ENCODE results near the gene WDR20. TPM values are rescaled to one million over a fixed set of nuclear protein-coding genes. Genes with fewer than 3 reads are reported as not detected.

Gene WDR20
- total RNA-seq, 2 donors from 2014 or later, result 45.1 to 50.7 TPM

- Mint-ChIP-seq H3K27ac (peak overlapping the region; percentile 29), H3K4me1 (no peaks in the 10 kb centered on the region)
- no peaks in the 10 kb centered on the region for H3K9me3 ChIP-seq (ENCODE audit: control insufficient read depth, low read length, poor library complexity, severe bottlenecking)
These were observed 85.7 kb downstream of the WDR20 start for GRCh38 chr14:102225386-102225785.

GRCh38 chr14:102225936-102226335, 86.2 kb downstream of the WDR20 start:
- Mint-ChIP-seq H3K4me1 (no peaks in the 10 kb centered on the region), H3K27ac (peak overlapping the region; percentile 29), H3K4me3 (no peak overlapping the region), H3K27me3 (no peaks in the 10 kb centered on the region), H3K36me3 (ENCODE audit: low read depth) (no peaks in the 10 kb centered on the region)
- ATAC-seq (no peak), DNase-seq (no peak)
- H3K9me3 ChIP-seq (ENCODE audit: control insufficient read depth, low read length, poor library complexity, severe bottlenecking), result no peaks in the 10 kb centered on the region

More at GRCh38 chr14:102225386-102225785, 85.7 kb downstream of the WDR20 start:
- Mint-ChIP-seq H3K36me3 (ENCODE audit: low read depth) (no peaks in the 10 kb centered on the region), H3K27me3 (no peaks in the 10 kb centered on the region), H3K4me3 (no peak overlapping the region)
- DNase-seq, result no peak
- no peak for ATAC-seq

- Mint-ChIP-seq H3K4me1 (no peaks in the 10 kb centered on the region), H3K4me3 (no peak overlapping the region), H3K27ac (no peak overlapping the region)
These were observed 86.8 kb downstream of the WDR20 start for GRCh38 chr14:102226356-102227125.

GRCh38 chr14:102227184-102227964, 87.7 kb downstream of the WDR20 start:
- Mint-ChIP-seq H3K4me3 (no peak overlapping the region), H3K27ac (no peak overlapping the region)

More at GRCh38 chr14:102226356-102227125, 86.8 kb downstream of the WDR20 start:
- Mint-ChIP-seq H3K36me3 (ENCODE audit: low read depth) (no peaks in the 10 kb centered on the region), H3K27me3 (no peaks in the 10 kb centered on the region)
- ATAC-seq, result no peak
- no peak for DNase-seq
- no peaks in the 10 kb centered on the region for H3K9me3 ChIP-seq (ENCODE audit: control insufficient read depth, low read length, poor library complexity, severe bottlenecking)

GRCh38 chr14:102229071-102229738, 89.5 kb downstream of the WDR20 start:
- H3K36me3 Mint-ChIP-seq (ENCODE audit: low read depth), result no peaks in the 10 kb centered on the region
- H3K9me3 ChIP-seq (ENCODE audit: control insufficient read depth, low read length, poor library complexity, severe bottlenecking), result no peaks in the 10 kb centered on the region
- ATAC-seq (no peak), DNase-seq (no peak)
- H3K4me1 Mint-ChIP-seq, result no peaks in the 10 kb centered on the region
- no peaks in the 10 kb centered on the region for H3K27me3 Mint-ChIP-seq
- no peak overlapping the region for H3K4me3 Mint-ChIP-seq
- H3K27ac Mint-ChIP-seq, result no peak overlapping the region

More at GRCh38 chr14:102227184-102227964, 87.7 kb downstream of the WDR20 start:
- H3K27me3 Mint-ChIP-seq, result no peaks in the 10 kb centered on the region
- H3K4me1 Mint-ChIP-seq, result no peaks in the 10 kb centered on the region
- no peak for ATAC-seq
- H3K36me3 Mint-ChIP-seq (ENCODE audit: low read depth), result no peaks in the 10 kb centered on the region
- no peaks in the 10 kb centered on the region for H3K9me3 ChIP-seq (ENCODE audit: control insufficient read depth, low read length, poor library complexity, severe bottlenecking)
- DNase-seq, result no peak

- ATAC-seq, result no peak
- H3K4me1 Mint-ChIP-seq, result no peaks in the 10 kb centered on the region
- no peaks in the 10 kb centered on the region for H3K9me3 ChIP-seq (ENCODE audit: control insufficient read depth, low read length, poor library complexity, severe bottlenecking)
- no peaks in the 10 kb centered on the region for H3K36me3 Mint-ChIP-seq (ENCODE audit: low read depth)
- no peak overlapping the region for H3K27ac Mint-ChIP-seq
- no peaks in the 10 kb centered on the region for H3K27me3 Mint-ChIP-seq
- DNase-seq, result no peak
- H3K4me3 Mint-ChIP-seq, result no peak overlapping the region
These were observed 90.0 kb downstream of the WDR20 start for GRCh38 chr14:102229739-102230092.

GRCh38 chr14:102230481-102231210, 90.9 kb downstream of the WDR20 start:
- ATAC-seq, result no peak
- no peaks in the 10 kb centered on the region for H3K27me3 Mint-ChIP-seq
- H3K27ac Mint-ChIP-seq, result no peak overlapping the region
- H3K4me1 Mint-ChIP-seq, result no peaks in the 10 kb centered on the region
- H3K36me3 Mint-ChIP-seq (ENCODE audit: low read depth), result no peaks in the 10 kb centered on the region
- H3K4me3 Mint-ChIP-seq, result no peak overlapping the region
- no peaks in the 10 kb centered on the region for H3K9me3 ChIP-seq (ENCODE audit: control insufficient read depth, low read length, poor library complexity, severe bottlenecking)
- no peak for DNase-seq

GRCh38 chr14:102231476-102232347, 92.0 kb downstream of the WDR20 start:
- H3K36me3 Mint-ChIP-seq (ENCODE audit: low read depth), result no peaks in the 10 kb centered on the region
- H3K27ac Mint-ChIP-seq, result no peak overlapping the region
- ATAC-seq (no peak), DNase-seq (no peak)
- H3K27me3 Mint-ChIP-seq, result no peaks in the 10 kb centered on the region
- no peaks in the 10 kb centered on the region for H3K4me1 Mint-ChIP-seq
- H3K9me3 ChIP-seq (ENCODE audit: control insufficient read depth, low read length, poor library complexity, severe bottlenecking), result no peaks in the 10 kb centered on the region
- H3K4me3 Mint-ChIP-seq, result peak overlapping the region; percentile 19

GRCh38 chr14:102232348-102232625, 92.6 kb downstream of the WDR20 start:
- H3K27ac Mint-ChIP-seq, result no peak overlapping the region
- no peak for ATAC-seq
- no peaks in the 10 kb centered on the region for H3K27me3 Mint-ChIP-seq

GRCh38 chr14:102233081-102233480, 93.4 kb downstream of the WDR20 start:
- H3K9me3 ChIP-seq (ENCODE audit: control insufficient read depth, low read length, poor library complexity, severe bottlenecking), result no peaks in the 10 kb centered on the region
- H3K27ac Mint-ChIP-seq, result no peak overlapping the region
- no peaks in the 10 kb centered on the region for H3K36me3 Mint-ChIP-seq (ENCODE audit: low read depth)
- H3K27me3 Mint-ChIP-seq, result no peaks in the 10 kb centered on the region
- ATAC-seq (no peak), DNase-seq (no peak)
- no peaks in the 10 kb centered on the region for H3K4me1 Mint-ChIP-seq
- H3K4me3 Mint-ChIP-seq, result no peak overlapping the region

More at GRCh38 chr14:102232348-102232625, 92.6 kb downstream of the WDR20 start:
- H3K36me3 Mint-ChIP-seq (ENCODE audit: low read depth), result no peaks in the 10 kb centered on the region
- DNase-seq, result no peak
- no peaks in the 10 kb centered on the region for H3K9me3 ChIP-seq (ENCODE audit: control insufficient read depth, low read length, poor library complexity, severe bottlenecking)
- H3K4me1 Mint-ChIP-seq, result no peaks in the 10 kb centered on the region
- no peak overlapping the region for H3K4me3 Mint-ChIP-seq

- ATAC-seq (no peak), DNase-seq (no peak)
- Mint-ChIP-seq H3K27me3 (no peaks in the 10 kb centered on the region), H3K27ac (no peak overlapping the region), H3K4me1 (no peaks in the 10 kb centered on the region), H3K36me3 (ENCODE audit: low read depth) (no peaks in the 10 kb centered on the region), H3K4me3 (no peak overlapping the region)
- H3K9me3 ChIP-seq (ENCODE audit: control insufficient read depth, low read length, poor library complexity, severe bottlenecking), result no peaks in the 10 kb centered on the region
These were observed 94.9 kb downstream of the WDR20 start for GRCh38 chr14:102234331-102235264.
